ENCODE measurements around the gene MCM7.

MCM7 gene

GRCh38 chr7:100122067-100122466 is 20.9 kb upstream of the MCM7 start:
- peak; percentile 92 for DNase-seq

- no peak for DNase-seq
Observed at GRCh38 chr7:100120733-100121036, 19.5 kb upstream of the MCM7 start.

GRCh38 chr7:100119970-100120732 is 19.0 kb upstream of the MCM7 start:
- no peak for DNase-seq

- peak; percentile 93 for DNase-seq
Observed at GRCh38 chr7:100119072-100119969, 18.1 kb upstream of the MCM7 start, which contains the start of the genes CNPY4 and TAF6. Gene CNPY4 (plus strand): TSS chr7:100119634. CDS start chr7:100119745, 111 bp downstream. Gene TAF6 (minus strand): TSS chr7:100119358. CDS start chr7:100114209, 5,149 bp downstream.

GRCh38 chr7:100118388-100119071 is 17.3 kb upstream of the MCM7 start:
- no peak for DNase-seq

- no peak for DNase-seq
Observed at GRCh38 chr7:100115026-100115425, 13.8 kb upstream of the MCM7 start.

- DNase-seq: no peak
Observed at GRCh38 chr7:100111914-100112313, 10.7 kb upstream of the MCM7 start.

GRCh38 chr7:100111156-100111555 is 10.0 kb upstream of the MCM7 start:
- no peak for DNase-seq

GRCh38 chr7:100109521-100110163 is 8.4 kb upstream of the MCM7 start:
- DNase-seq: no peak

- no peak for DNase-seq
Observed at GRCh38 chr7:100107890-100108289, 6.7 kb upstream of the MCM7 start.

GRCh38 chr7:100107125-100107737 is 6.0 kb upstream of the MCM7 start:
- DNase-seq: no peak

GRCh38 chr7:100106633-100107032 is 5.4 kb upstream of the MCM7 start:
- no peak for DNase-seq

- DNase-seq: no peak
Observed at GRCh38 chr7:100105534-100105933, 4.3 kb upstream of the MCM7 start.

GRCh38 chr7:100102950-100103840 is 2.0 kb upstream of the MCM7 start:
- no peak for DNase-seq

GRCh38 chr7:100100420-100101015 is 679 bp downstream of the MCM7 start:
- peak; percentile 92 for DNase-seq

- no peak for DNase-seq
Observed at GRCh38 chr7:100099452-100099851, 1.7 kb downstream of the MCM7 start.

- DNase-seq: no peak
Observed at GRCh38 chr7:100098913-100099312, 2.3 kb downstream of the MCM7 start.

- DNase-seq: no peak
Observed at GRCh38 chr7:100095704-100096103, 5.5 kb downstream of the MCM7 start.

- DNase-seq: no peak
Observed at GRCh38 chr7:100095289-100095688, 5.9 kb downstream of the MCM7 start.

GRCh38 chr7:100093925-100094486 is 7.2 kb downstream of the MCM7 start:
- DNase-seq: no peak

GRCh38 chr7:100093498-100093897 is 7.7 kb downstream of the MCM7 start:
- no peak for DNase-seq
